A549 (cell line): ENCODE measurements around the gene GPR78.

Source experiments
- CBX2 ChIP-seq: fragments of 200-600 bp; sonication (generic); IDR thresholded peaks from 2 replicates; pipeline ENCODE4 v1.6.1; 2016; ENCODE audit warnings: low read depth, mild to moderate bottlenecking, borderline replicate concordance
- HOXA7 ChIP-seq: fragments of 250-450 bp; sonication (Bioruptor Pico); IDR thresholded peaks from 2 replicates; pipeline ENCODE4 v1.5.0; 2020; ENCODE audit warnings: mild to moderate bottlenecking, moderate library complexity
- POLR2A ChIP-seq: IDR thresholded peaks from 2 replicates; pipeline ENCODE4 v1.6.1; 2012; ENCODE audit warnings: mild to moderate bottlenecking, low read length
- ZFP36 ChIP-seq: fragments of 450-650 bp; IDR thresholded peaks from 2 replicates; pipeline ENCODE4 v1.6.1; 2014; ENCODE audit warnings: borderline replicate concordance; ENCODE audit not compliant: partially characterized antibody
- TF ChIP-seq, protein P1 (sequence below): fragments of 200-600 bp; sonication (generic); IDR thresholded peaks from 2 replicates; pipeline ENCODE4 v1.6.1; 2016; ENCODE audit warnings: antibody characterized with exemption, mild to moderate bottlenecking, moderate library complexity
- TF ChIP-seq, protein P2 (sequence below): fragments of >200 bp; sonication (Bioruptor Twin); formaldehyde crosslinking; IDR thresholded peaks from 3 replicates; pipeline ENCODE4 v1.5.1; 2016

DNA sequence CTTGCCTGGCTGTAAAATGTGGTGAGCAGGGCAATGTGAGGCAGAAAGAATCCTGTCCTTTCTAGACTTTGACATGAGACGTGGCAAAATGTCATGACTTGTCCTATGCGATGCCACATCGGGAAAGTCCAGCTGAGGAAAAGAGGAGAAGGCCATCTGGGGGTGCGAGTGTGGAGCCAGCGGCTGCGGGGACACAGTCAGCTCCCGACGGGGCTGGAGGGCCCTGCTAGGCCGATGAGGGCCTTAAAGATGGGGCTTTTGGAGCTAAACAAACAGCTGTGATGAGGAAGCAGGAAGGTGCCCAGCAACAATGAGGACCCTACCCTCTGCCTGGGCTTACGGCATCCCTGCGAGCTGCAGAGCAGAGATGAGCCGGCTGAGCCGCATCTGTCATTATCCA lies 20.1 kb downstream of the GPR78 start:
- no peak for TF ChIP-seq CBX2
- TF ChIP-seq, protein P1, sequence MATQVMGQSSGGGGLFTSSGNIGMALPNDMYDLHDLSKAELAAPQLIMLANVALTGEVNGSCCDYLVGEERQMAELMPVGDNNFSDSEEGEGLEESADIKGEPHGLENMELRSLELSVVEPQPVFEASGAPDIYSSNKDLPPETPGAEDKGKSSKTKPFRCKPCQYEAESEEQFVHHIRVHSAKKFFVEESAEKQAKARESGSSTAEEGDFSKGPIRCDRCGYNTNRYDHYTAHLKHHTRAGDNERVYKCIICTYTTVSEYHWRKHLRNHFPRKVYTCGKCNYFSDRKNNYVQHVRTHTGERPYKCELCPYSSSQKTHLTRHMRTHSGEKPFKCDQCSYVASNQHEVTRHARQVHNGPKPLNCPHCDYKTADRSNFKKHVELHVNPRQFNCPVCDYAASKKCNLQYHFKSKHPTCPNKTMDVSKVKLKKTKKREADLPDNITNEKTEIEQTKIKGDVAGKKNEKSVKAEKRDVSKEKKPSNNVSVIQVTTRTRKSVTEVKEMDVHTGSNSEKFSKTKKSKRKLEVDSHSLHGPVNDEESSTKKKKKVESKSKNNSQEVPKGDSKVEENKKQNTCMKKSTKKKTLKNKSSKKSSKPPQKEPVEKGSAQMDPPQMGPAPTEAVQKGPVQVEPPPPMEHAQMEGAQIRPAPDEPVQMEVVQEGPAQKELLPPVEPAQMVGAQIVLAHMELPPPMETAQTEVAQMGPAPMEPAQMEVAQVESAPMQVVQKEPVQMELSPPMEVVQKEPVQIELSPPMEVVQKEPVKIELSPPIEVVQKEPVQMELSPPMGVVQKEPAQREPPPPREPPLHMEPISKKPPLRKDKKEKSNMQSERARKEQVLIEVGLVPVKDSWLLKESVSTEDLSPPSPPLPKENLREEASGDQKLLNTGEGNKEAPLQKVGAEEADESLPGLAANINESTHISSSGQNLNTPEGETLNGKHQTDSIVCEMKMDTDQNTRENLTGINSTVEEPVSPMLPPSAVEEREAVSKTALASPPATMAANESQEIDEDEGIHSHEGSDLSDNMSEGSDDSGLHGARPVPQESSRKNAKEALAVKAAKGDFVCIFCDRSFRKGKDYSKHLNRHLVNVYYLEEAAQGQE, result no peak
- no peak for TF ChIP-seq HOXA7 (CRISPR knock-in tag)
- TF ChIP-seq, protein P2, sequence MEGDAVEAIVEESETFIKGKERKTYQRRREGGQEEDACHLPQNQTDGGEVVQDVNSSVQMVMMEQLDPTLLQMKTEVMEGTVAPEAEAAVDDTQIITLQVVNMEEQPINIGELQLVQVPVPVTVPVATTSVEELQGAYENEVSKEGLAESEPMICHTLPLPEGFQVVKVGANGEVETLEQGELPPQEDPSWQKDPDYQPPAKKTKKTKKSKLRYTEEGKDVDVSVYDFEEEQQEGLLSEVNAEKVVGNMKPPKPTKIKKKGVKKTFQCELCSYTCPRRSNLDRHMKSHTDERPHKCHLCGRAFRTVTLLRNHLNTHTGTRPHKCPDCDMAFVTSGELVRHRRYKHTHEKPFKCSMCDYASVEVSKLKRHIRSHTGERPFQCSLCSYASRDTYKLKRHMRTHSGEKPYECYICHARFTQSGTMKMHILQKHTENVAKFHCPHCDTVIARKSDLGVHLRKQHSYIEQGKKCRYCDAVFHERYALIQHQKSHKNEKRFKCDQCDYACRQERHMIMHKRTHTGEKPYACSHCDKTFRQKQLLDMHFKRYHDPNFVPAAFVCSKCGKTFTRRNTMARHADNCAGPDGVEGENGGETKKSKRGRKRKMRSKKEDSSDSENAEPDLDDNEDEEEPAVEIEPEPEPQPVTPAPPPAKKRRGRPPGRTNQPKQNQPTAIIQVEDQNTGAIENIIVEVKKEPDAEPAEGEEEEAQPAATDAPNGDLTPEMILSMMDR, result no peak
- no peak for TF ChIP-seq ZFP36
- TF ChIP-seq POLR2A, result no peak
